HG02852 (cell line): ENCODE measurements around the gene TMBIM1.

Source experiments
- ATAC-seq: cut with Tn5 transposase; IDR thresholded peaks from one replicate; pipeline ENCODE4 v1.9.1; 2021; ENCODE audit warnings: mild to moderate bottlenecking, moderate library complexity; ENCODE audit not compliant: unreplicated experiment

Gene TMBIM1

GRCh38 chr2:218292048-218293014, at the start of gene TMBIM1:
TSS of gene TMBIM1 (minus strand) at chr2:218292503. CDS start at chr2:218282141, 10,362 bp downstream.
- peak; percentile 77 for ATAC-seq

DNA sequence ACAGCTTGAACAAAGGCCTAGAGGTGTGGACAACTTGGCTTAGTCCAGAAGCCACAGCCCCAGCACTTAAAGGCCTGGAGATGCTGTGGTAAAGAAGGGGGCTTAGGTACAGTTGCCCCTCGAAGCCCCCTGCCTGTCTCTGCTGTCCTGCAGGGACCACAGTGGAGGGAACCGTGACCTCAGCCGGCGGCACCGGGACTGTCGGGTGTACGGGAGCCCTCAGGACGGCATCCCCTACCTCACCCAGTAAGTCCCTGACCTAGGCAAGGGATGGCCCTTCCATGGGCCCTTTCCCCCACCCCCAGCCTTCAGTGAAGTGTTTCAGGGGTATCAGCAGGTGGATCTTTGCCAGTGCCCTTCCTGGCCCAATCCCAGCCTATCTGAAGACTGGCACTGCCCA, 49.1 kb upstream of the TMBIM1 start:
- ATAC-seq, result no peak

- ATAC-seq, result no peak
Observed at GRCh38 chr2:218340656-218341055, 48.4 kb upstream of the TMBIM1 start.

DNA sequence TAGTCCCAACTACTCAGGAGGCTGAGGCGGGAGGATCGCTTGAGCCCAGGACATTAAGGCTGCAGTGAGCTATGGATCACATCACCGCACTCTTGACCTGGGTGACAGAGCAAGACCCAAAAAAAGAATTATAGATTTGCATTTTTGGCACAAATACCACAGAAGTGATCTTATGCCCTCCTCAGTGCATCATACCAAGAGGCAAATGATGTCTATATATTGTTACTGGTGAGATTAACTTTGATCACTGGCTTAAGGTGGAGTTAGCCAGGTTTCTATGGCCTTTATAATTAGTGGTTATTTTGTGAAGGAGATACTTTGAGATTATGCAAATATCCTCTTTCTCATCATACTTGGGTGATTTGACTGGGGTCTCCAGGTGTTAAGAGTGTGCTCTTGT, 42.2 kb upstream of the TMBIM1 start:
- no peak for ATAC-seq

DNA sequence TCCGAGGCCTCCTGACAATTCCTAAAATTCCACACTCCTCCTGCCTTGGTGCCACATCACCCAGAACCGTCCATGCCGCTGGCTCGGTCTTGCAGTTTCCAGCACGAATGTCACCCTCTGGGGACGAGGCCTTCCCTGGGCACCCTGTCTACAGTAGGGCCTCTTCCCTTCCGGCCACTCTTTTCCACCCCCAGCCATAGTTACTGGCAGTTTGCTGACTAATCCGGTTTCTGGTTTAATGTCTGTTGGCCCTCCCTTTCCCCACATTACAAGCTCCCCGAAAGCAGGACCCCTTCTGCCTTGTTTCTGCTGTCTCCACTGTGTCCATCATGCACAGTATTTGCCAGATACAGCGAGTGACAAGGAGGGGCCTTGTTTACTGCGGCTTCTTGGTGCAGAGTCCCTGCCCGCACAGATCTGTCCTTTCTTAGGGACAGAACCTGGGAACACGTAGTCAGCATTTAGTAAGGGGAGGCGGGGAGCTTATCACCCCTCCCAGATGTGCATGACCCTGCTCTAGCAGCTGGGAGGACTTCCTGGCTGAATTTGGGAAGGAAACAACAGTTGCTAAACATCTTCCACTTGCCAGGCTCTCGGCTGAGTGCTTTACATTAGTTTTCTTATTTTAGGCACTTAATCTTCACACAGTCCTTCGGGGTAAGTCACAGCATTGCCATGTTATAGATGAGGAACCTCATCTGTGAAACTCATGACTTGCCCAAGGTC, 40.8 kb upstream of the TMBIM1 start:
- no peak for ATAC-seq

DNA sequence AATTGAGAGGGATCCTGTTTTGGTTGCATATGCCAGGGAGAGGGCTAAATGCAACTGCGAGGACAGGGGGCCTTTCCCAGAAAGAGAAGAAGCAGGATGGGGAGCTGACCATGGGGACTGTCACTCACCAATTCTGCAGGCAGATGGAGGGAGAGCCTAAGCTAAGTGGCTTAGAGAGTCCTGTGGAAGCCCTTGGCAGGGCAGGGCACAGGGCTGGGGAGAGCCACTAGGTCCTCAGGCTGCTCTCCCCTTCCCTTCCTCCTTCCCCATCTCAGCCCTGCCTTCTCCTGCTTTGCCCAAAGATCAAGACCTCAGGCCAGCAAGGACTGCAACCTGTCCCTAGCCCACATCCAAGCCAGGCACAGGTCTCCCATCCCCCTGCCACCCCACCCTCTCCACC, 40.0 kb upstream of the TMBIM1 start:
- no peak for ATAC-seq

DNA sequence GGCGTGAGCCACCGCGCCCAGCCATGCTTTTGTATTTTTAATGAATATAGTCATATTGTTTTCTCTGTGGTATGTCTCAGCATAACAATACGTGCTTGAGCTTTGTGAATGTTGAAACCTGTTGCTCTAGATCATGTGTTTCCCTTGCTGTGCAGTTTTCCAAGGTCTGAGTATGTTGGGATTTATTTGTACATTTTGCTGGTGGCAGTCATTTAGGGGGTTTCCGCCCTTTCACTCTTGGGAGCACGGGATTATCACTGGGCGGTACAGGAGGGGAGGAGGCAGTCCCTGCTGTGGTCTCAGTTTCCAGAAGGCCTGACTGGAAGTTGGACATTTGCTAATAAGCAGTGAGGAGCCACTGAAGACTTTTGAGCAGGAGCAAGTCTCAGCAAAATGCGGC, 39.4 kb upstream of the TMBIM1 start:
- ATAC-seq, result no peak

DNA sequence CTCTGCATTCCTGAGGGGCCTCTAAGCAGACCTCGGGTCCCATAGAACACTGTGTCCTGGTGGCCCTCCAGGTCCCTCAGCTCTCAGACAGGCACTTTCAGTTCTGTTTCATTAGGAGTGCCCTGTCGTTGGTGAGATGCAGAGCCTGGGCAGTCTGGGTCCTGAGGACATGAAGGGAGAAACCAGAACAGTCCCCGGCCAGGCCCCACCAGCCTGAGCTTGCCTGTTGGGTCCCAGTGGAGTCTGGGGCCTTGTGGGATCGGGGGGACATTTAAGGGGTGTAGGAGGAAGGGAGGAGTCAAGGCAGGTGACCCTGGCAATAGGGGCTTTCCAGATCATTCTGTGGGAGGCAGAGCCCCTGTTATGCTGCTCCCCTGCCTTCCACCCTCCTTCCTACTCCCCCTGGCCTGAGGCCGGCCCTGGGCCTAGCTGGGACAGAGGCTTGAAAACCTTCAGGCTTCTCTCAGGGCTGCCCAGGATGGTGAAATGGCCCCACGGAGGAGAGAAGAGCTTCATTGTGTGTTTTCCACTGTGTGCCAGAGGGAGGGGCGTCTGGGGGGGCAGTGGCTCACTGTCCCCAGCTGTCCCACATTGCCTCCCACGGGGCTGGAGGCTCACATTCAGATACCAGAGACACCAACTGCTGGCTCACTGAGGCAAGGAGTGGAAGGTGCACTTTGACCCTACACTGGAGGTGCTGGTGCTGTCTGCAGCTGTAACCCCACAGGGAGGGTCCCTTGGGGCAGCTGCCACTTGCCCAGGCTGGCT, 37.7 kb upstream of the TMBIM1 start:
- ATAC-seq, result peak; percentile 44

- ATAC-seq, result peak; percentile 47
Observed at GRCh38 chr2:218329027-218329825, 36.9 kb upstream of the TMBIM1 start.

DNA sequence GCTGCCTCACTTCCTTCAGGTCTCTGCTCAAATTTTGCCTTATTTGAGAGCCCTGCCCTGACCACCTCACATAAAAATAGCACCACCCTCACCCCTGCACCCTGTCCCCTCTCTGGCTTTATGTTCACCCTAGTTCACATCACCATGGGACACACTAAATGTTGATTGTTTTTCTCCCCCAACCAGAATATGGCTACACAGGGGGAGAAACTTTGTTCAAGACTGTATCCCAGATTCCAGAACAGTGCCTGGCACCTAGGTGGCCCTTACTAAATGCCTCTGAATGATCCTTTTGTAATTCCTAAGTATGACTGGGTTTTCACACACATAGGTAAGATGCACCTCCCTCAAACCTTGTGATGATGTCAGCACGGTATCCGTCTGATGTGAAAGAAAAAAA, 36.0 kb upstream of the TMBIM1 start:
- no peak for ATAC-seq

GRCh38 chr2:218327451-218328210, 35.3 kb upstream of the TMBIM1 start:
- ATAC-seq, result no peak

DNA sequence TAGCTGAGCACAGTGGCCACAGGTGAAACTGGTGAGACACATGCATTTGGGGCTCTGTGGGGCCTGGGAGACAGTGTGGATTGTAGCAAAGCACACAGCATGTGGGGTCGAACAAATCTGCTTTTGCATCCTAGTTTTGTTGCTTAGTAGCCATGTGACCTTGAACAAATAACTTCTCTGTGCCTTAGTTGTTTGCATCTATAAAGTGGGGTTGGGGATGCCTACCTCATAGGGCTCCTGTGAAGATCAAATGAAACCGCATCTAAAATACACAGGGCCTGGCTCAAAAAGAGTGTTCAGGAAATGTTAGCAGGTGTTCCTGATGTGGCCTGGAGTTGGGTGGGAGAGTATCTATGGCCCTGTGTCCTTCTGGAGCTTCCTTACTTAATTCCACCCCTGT, 34.0 kb upstream of the TMBIM1 start:
- no peak for ATAC-seq

GRCh38 chr2:218325566-218326160, 33.4 kb upstream of the TMBIM1 start:
- no peak for ATAC-seq

DNA sequence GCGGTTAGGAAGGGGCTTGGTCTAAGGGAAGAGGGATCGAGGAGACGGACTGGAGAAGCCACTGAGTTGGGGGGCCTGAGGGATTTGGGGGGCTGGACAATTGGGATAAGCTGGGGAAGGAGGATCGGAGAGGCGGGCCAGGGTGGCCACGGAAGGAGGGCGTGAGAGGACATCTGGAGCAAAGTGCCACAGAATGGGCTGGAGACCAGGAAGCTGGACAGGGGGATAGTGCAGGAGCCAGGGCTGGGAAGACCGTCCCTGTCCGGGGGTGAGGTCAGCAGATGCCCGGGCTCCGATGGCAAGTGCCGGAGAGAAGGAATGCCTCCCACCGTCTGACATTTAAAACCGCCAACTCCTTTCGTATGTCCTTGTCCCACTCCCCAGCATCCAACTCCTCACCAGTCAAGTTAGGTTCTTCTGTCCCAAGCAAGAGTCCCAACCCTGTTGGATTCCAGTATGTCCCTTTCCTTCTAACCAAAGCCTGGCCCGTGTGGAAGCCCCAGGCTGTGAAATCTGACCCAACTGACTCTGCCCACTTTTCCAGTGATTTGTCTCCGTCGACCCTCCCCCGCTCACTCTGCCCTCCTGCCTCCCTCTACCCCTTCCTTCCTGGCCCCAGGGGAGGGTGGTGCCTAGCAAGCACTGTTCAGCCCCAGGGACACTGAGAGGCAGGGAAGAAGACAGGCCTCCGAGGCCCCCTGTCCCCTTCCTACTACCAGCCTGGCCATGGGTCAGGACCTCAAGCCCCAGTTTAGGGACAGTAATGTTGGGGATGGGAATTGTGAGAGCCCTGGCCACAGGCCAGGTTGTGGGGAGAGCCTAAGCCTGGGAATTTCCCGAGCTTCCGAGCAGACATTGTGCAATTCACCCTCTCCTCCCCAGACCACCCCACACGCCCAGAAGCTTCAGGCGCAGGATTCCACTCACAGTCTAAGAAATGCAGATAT, 31.5 kb upstream of the TMBIM1 start:
- no peak for ATAC-seq

DNA sequence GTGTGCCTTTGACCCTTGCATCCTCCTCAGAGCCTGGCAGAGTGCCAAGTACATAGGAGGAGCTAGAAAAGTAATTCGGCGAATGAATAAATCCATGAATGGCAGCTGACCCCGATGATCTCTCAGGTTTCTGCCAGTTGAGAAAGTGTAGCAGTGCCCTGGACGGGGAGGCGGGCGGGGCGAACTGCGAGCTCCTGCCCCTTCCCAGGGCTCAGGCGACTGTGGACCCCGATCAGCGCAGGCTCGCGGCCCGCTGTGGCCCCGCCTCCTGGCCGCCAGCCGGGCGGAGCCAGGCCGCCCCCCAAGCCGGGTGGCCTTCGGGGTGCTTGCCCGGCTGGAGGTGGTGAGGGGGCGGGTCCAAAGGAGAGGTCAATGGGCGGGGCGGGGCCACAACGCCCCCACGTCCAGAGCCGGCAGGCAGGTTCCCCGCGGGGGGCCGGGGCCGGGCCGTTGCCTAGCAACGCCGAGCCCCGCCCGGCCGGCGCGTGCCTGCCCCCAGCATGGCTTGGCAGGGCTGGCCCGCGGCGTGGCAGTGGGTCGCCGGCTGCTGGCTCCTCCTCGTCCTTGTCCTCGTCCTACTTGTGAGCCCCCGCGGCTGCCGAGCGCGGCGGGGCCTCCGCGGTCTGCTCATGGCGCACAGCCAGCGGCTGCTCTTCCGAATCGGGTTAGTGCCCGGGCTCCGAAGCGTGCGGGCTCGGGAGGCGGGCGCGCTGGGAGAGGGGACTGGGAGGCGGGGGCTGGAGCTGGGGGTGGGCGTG, 30.6 kb upstream of the TMBIM1 start:
- ATAC-seq, result peak; percentile 70

DNA sequence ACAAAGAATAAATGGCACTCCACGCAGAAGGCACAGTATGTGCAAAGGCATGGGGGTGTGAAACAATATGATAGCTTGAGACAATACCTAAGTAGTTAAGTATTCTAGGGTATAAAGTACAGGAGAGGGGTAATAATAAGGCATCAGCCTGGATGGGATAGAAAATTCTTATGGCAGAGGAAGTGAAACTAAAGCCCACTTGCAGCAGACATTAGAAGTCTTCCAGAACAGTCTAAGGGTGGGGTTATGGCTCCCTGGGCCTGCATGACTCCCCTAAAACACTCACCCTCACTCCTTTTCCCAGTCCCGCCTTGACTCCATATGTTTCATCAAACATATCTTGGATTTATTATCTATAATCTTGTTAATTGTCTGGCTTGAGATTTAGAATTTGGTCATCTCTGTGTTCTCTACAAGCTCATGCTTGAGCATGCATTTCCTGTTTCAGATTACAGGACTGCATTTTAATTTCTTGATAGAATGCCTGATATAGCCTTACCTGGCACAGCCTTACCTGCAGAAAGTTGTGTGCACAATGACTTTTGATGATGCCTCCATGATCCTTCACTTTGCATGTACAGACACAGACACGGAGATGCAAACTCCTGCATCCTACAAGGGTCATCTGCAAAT, 28.5 kb upstream of the TMBIM1 start:
- no peak for ATAC-seq

DNA sequence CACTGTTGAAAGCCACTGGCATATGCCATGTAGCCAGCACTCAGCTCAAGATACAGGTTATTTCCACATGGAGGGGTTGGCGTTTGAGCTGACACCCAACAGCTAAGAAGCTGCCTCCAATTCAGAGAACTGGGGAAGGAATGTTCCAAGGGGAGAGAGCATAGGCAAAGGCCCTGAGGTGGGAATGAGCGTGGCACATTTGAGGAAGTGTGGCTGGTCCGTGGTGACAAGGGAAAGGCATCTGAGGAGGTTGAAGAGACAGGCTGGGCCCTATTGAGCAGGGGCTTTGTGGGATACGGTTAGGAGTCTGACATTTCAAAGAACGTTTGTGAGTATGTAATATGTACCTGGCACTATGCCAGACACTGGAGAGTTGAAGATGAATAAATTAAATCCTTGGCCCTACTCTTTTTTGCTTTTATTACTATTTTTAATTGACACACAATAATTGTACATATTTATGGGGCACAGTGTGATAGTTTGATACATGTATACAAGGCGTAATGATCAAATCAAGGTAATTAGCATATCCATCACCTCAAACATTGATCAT, 27.6 kb upstream of the TMBIM1 start:
- ATAC-seq, result no peak
